GM19452 (cell line): ENCODE measurements around the gene ARHGEF3.

Source experiments
- ATAC-seq: cut with Tn5 transposase; IDR thresholded peaks from one replicate; pipeline ENCODE4 v1.9.1; 2021; ENCODE audit not compliant: unreplicated experiment

ARHGEF3 gene, protein sequence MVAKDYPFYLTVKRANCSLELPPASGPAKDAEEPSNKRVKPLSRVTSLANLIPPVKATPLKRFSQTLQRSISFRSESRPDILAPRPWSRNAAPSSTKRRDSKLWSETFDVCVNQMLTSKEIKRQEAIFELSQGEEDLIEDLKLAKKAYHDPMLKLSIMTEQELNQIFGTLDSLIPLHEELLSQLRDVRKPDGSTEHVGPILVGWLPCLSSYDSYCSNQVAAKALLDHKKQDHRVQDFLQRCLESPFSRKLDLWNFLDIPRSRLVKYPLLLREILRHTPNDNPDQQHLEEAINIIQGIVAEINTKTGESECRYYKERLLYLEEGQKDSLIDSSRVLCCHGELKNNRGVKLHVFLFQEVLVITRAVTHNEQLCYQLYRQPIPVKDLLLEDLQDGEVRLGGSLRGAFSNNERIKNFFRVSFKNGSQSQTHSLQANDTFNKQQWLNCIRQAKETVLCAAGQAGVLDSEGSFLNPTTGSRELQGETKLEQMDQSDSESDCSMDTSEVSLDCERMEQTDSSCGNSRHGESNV

DNA sequence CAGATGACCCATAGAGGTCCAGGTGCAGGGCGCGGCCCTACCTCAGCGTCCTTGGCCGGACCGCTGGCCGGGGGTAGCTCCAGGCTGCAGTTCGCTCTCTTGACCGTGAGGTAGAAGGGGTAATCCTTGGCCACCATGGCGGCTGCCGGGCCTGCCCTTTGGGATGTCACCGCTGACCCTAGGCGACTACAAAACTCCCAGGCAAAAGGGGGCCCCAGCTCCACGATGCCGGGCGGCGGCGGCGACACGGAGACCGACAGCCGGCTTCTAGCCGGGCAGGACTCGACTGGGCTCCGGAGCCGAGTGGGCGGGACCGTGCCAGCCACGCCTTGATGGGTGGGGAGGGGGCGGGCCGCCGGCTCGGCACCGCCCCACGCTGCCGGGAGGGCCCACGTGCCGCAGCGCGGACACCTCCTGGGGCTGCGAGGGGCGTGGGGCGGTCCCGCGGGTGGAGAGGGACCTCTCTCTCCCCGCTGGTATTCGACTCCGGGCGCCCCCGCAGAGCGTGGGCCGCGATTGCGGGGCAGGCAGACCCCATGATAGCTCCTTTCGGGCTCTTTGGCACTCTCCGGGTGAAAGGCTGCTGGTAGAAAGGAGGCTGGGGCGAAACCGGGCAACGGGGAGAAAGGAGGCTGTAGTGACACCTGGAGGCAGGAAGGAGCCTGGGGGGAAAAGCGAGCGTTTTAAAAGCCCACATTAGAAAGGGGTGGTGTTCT, at the start of gene ARHGEF3:
ARHGEF3 (minus strand) TSS at position 288 of the 716 bp plus-strand sequence; CDS start at position 137, 151 bp downstream.
- ATAC-seq: peak; percentile 80

DNA sequence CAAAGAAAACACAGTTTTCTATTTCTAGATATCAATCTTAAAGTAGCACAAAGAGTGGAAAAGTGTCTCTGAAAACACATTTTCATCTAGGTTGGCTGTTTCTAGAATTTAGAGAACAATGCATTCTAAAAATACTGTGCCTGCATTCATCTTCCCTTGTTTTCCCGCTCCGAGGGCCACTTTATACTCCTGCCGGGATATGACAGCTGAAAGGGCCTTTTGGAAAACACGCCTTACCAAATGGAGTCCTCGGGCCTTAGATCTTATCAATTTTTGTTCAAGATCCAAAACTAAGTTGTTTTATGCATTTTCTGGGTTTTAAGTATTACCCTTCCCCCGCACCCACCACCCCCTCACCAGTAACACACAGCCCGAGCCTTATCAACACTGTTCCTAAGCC, 47.9 kb upstream of the ARHGEF3 start:
- ATAC-seq: no peak

DNA sequence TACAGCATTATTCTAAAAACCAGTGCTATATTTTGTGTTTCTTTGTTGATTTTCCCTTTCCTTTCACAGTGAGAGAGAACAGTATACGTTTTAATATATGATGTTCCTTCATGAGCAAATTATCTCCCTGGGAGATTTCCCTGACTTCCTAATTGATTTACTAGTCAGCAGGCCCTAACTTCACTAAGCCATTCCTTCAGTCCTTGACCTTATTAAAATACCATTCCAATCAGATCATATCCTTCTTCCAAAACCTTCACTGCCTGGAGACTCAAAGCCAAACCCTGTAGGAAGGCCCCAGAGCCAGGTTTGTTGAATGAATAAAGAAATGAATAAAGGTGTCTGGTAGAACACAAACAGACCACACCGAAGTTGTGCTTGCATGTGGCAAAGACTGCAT, 43.8 kb upstream of the ARHGEF3 start:
- ATAC-seq: no peak

DNA sequence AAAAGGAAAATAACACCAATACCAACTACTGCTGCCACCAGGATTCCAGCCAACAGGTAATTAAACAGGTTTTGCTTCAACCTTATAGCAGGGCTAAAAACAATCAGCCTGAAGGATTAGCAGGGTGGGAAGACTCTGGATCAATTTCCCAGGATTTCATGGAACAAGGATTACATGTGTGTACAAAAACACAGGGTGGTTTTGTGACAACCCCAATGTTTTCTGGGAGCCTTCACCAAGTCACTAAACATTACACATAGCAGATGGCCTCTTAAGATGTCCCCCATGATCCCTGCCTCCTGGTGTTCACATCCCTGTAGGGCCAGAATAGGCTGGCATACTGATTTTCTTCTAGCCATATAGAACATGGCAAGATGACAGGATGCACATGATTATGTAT, 42.8 kb upstream of the ARHGEF3 start:
- no peak for ATAC-seq

DNA sequence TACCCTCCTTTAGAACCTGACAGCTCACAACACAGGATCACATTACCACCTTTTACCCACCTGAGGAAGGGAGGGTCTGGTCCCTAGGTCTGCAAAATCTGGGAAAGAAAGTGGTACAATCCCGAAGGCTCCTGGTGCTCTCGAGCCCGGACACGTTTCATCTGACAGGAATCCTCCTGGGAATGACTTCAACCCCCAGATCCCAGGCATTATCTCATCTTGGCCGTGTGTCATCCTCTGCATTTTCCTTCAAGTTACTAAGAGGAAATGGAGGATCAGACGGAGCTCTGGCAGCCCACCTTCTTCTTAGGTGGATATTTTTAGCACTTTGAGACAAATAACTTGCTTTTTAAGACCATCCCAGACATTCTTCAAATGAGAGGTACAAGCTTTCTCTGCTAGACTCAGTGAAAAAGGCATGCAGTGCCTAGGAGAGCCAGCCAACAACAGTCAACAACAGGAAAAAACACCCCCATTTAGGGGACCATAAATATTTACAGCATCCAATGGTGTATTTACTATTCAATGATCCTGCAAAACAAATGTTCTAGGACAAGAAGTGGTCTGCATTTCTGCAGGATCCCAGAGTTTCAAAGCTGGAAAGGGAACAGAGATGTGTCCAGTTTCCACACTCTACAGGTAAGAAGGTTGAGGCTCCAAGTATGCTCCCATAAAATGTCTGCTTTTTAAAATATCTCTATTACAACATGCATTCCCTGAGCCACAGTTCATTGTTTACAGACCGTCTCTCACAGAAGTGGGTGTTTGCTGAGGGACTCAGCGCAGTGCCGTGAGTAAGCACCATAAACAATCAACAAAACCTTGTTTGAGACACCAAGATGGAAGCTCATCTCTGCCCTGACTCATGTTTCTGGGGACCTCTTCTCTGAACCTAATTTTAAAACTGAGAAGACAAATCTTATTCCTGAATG, 38.3 kb upstream of the ARHGEF3 start:
- no peak for ATAC-seq

DNA sequence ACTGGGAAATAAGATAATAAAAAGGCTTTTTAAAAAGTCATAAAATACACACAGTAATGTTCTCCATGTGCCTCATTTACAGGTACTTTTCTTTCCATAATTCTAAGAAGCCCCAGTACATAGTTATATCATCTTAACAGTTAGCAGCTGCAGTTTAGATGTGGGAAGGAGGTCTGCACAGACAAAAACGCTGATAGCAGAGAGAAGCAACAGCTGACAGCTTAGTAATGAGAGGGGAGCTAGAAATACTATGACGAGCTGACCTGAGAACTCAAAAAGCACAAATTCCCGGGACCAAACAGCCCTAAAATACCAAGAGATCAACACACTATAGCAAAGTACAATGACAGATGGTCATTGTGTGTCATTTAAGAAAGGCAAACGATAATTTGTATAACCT, 36.7 kb upstream of the ARHGEF3 start:
- ATAC-seq: no peak

DNA sequence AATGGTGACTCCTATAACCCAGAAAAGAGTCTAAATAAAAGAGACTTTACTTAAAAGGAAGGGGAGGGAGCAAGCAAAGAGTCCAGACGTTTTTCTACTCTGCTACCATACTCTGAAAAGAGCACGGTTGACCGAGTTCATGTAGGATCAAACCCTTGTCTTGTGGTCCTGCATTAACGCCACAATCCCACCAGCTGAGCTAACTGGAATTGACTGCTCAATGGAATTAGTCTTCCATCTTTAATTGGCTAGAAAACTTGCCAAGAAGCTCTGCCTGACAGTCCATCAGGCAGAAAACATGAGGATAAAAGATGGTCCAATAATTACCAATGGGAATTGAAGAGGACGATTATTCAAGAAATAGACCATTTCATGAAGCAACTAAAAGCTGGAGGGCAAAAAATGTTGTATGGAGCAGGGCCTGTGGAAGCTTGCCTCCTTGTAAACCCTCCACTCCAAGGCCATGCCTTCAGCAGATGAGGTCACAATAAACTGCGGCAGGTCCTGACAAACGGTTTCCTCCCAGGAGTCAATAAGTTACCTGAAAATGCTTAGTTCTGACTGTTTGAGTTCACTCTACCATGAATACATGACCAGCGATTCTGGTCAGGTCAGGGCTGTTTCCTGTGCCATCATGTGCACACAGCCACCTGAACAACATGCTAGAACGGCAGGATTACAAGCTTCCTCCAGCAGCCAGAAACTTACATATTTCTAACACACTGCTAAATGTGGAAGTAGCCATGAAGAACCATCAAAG, 35.6 kb upstream of the ARHGEF3 start:
- ATAC-seq: peak; percentile 88

DNA sequence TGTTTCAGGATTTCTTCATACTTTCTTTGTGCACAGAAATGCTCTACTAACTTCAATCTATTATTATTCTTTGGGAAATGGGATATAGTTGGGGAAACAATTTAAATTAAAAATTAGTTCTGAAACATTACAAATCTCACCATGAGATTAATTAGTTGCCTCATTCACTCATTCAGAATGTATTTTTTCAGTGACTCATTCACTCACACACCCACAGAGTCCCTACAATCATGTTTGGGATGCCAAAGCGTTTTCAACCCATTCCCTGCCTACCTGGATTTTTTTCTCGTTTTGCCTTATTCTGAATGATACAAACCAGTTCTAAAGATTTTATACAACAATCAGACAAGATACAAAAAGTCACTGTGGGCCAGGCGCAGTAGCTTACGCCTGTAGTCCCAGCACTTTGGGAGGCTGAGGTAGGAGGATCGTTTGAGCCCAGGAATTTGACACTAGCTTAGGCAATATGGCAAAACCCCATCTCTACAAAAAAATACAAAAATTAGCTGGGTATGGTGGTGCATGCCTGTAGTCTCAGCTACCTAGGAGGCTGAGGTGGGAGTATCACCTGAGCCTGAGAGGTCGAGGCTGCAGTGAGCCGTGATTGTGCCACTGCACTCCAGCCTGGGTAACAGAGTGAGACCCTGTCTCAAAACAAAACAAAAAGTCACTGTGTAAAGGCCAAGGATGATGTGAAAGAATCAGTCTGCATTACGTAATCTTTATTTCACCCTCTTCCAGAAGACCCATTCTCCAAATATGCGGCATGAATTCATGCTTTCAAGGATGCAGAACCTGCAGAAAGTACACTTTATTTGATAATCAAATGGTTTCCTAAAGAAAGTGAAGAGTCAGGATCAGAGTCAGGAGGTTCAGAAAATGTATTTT, 34.8 kb upstream of the ARHGEF3 start:
- no peak for ATAC-seq

DNA sequence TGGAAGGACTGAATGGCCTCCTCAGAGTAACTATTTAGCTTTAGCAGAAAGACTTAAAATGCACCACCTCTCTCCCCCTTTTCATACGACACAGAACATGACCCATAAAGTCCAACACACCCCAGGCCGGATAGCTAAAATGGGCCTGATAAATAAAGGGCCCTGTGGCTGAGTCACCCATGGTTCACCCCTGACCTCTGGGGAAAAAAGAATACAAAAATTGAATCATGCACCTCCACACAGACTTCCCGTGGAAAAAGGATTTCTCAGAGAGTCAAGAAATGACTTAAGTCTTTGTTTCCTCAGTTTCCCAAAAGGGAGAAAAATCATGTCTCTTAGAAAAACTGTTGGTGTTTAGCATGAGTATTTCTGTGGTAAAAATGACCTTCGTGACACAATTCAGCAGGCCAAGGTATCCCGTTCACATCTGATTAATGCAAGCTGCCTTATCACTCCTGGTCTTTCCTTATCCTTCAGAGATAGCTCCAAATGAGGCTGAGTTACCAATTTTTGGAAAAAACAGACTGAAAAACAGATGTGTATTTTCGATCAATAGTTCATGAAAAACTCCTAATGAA, 34.0 kb upstream of the ARHGEF3 start:
- no peak for ATAC-seq

DNA sequence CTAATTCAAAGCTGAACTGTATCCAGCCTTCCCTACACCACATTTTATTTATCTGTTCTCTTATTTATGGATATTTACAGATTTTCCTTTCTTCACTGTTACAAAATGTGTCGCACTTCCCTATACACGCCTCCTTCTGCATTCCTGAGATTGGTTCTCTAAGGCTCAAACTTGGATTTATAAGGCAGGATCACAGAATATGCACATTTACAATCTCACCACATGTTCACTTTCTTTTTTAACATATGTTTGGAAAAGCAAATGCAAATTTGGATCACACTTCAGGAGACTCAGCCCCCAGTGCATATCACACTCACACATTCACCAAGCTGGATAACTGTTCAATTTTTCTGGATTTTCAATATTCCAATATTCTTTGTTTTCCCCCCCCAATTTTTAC, 31.8 kb upstream of the ARHGEF3 start:
- ATAC-seq: no peak

DNA sequence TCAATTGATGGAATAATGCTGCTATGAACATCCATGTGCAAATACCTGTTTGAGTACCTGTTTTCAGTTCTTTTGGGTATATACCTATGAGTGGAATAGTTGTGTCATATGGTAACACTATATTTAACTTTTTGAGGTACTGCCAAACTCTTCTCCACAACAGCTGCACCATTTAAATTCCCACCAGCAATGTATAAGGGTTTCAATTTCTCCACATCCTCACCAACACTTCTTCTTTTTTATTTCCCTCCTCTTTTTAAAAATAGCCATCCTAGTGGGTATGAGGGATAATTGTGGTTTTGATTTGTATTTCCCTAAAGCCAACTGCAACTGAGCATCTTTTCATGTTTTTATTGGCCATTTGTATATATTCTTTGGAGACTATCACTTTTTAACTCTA, 31.3 kb upstream of the ARHGEF3 start:
- no peak for ATAC-seq

DNA sequence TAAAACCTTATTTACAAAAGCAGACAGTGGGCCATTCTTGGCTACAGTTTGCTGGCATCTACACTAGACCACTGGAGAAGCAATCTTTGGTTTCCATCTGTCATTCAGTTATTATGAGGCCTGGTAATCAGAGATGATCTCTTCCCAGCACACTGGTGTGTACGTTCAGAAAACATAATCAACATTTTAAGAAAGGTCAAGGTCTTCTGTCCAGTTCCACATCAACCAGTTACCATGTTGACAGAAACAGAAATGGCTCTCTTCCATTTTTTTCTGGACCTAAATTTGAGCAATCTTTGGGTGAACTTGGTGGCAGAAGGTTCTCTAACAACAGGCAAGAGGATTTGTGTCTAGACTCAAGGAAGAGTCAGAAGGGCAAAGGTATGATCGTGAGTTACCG, 29.8 kb upstream of the ARHGEF3 start:
- ATAC-seq: no peak

DNA sequence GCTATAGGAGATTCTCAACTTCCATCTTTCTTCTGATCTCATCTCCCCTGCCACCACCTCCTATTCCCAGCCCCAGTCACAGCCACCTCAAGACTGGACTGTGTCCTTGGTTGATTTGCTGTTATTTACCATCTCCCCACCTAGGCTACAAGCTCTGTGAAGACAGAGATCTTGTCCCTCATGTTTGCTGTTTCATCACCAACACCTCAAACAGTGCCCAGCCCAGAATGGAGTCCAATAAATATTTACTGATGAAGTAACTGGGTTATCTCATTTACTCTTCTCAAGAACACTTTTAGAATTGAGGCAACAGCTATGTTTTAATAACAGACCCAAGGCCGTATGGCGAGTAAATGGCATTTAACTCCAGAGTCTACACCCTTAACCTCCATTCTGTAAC, 29.1 kb upstream of the ARHGEF3 start:
- ATAC-seq: no peak

DNA sequence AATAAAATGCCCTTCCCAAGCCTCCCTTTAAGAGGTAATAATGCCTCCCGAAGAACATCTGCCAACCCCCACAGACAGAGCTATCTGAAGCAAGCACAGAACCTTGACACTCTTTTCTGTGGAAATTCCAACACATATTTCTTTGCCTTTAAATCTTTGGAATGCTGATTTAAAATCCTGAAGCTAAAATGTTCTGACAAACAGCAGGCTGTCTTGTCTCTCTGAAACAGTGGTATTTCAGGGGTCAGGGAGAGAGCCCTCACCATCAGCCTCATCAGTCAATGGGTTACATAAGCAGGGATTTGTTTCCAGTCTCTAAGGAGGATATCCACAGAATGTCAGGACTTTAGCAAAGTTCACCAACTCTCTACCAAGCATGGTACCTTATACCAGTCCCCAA, 27.8 kb upstream of the ARHGEF3 start:
- ATAC-seq: no peak

DNA sequence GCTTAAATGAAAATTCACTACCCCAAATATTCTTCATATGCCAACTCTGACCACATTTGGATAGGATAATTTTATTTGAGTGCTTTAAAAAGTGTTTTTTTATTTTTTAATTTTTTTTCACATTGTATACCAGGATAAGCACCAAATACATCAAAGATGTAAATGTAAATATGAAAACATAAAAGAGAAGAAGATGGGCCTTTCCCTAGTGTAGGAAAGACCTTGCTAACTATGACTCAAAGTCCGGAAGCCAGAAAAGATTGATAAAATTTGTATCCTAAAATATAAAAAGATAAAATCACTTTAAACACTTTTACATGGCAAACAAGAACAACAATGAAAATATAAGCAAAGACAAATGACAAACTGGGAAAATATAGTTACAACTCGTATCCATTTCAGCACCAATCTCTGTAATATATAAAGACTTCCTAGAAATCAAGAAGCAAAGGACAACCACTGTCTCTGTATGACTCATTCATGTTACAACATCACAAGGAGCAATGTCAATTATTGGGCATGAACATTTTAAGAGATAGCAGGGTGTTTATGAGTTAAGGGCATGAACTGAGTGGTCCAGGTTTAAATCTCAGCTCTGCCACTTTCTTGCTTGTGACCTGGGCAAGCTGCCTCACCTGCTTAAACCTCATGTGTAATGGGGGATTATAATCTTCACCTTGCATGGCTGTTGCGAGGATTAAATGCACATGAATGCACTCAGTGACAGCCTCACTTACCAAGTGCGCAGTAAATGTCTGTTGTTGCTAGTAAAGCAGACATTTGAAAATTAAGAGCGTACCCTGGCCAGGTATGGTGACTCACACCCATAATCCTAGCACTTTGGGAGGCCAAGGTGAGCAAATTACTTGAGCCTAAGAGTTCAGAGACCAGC, 25.3 kb upstream of the ARHGEF3 start:
- ATAC-seq: no peak

DNA sequence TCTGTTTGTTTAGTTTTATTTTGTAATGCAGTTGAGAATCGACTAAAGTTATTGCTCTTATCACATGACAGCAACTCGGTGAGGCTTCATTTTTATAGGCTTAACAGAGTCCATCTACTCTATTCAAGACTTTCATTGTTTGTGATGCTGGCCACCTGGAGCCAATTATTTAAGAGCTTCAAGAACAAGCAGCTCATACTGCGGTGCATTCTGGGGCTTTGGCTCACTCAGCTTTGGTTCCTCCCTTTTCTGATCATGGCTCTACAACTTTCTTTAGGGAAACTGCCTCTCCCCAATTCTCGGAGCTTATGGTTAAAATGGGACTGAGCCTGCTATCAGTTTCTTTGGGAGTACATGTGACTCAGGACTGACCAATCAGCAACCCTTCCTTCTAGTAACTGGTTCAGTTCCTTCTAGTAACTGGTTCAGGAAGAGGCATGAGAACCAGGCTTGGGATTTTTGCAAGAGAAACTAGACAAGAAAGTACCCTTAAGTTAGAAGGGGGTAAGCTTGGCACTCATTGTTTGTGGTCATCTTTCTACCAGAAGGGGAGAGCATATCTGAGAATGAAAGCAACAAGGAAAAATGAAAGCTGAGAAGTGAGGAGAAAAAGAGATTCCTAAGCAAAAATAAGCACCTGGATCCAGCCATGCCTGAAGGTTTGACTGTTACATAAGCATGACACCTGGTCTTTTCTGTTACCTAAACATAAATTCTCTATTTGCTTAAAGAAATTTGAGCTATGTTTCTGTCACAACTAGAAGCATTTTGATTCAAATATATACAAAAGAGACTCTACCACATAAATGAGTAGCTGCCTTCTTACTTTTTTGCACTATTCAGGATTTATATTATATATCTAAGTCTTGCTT, 24.1 kb upstream of the ARHGEF3 start:
- no peak for ATAC-seq
